Neuronal stem cell (in vitro differentiated cells): ENCODE results near the gene JAKMIP1.

Source experiments
- DNase-seq: peaks from one replicate; pipeline ENCODE4 v3.0.0-alpha.2; 2013; ENCODE audit warnings: low spot score
- H2AFZ ChIP-seq: one replicate; pipeline ENCODE4 v1.6.1; 2013; ENCODE audit warnings: mild to moderate bottlenecking, low read length, inconsistent platforms
- H2AK5ac ChIP-seq: 2 replicates; pipeline ENCODE4 v1.6.1; 2013; ENCODE audit warnings: low read depth, mild to moderate bottlenecking, inconsistent platforms, low read length, moderate library complexity, mixed read lengths
- H2BK120ac ChIP-seq: 2 replicates; pipeline ENCODE4 v1.6.1; 2013; ENCODE audit warnings: low read depth, mild to moderate bottlenecking, inconsistent platforms, low read length, moderate library complexity, mixed read lengths
- H2BK12ac ChIP-seq: one replicate; pipeline ENCODE4 v1.6.1; 2013; ENCODE audit warnings: low read length, inconsistent platforms
- H2BK15ac ChIP-seq: 2 replicates; pipeline ENCODE4 v1.6.1; 2013; ENCODE audit warnings: mild to moderate bottlenecking, low read length, inconsistent platforms, mixed read lengths
- H2BK5ac ChIP-seq: one replicate; pipeline ENCODE4 v1.6.1; 2013; ENCODE audit warnings: inconsistent platforms, mild to moderate bottlenecking, low read length, moderate library complexity
- H3K14ac ChIP-seq: one replicate; pipeline ENCODE4 v1.6.1; 2013; ENCODE audit warnings: low read length, inconsistent platforms
- H3K18ac ChIP-seq: 2 replicates; pipeline ENCODE4 v1.6.1; 2013; ENCODE audit warnings: low read length, inconsistent platforms
- H3K23ac ChIP-seq: 2 replicates; pipeline ENCODE4 v1.6.1; 2013; ENCODE audit warnings: low read depth, mild to moderate bottlenecking, mixed read lengths, low read length, inconsistent platforms; ENCODE audit not compliant: poor library complexity
- H3K27ac ChIP-seq: replicated peaks from 3 replicates; pipeline ENCODE4 v1.5.1; 2013; ENCODE audit warnings: low read length, inconsistent platforms
- H3K27me3 ChIP-seq, 3 experiments: 2 replicates each; pipeline ENCODE4 v1.6.1; 2013; ENCODE audit warnings: low read length in 3 of 3, mild to moderate bottlenecking in 2 of 3, inconsistent platforms in 1 of 3, low read depth in 1 of 3, mixed read lengths in 1 of 3, moderate library complexity in 1 of 3; ENCODE audit not compliant: control insufficient read depth in 3 of 3, insufficient read depth in 3 of 3
- H3K36me3 ChIP-seq, 2 donors: replicated peaks in 1 of 2; 2 replicates each; pipeline ENCODE4 v1.6.1; 2013; ENCODE audit warnings: low read length in 2 of 2; ENCODE audit not compliant: control insufficient read depth in 2 of 2, insufficient read depth in 2 of 2
- H3K4ac ChIP-seq: 2 replicates; pipeline ENCODE4 v1.6.1; 2013; ENCODE audit warnings: inconsistent platforms, mild to moderate bottlenecking, low read length, moderate library complexity
- H3K4me1 ChIP-seq, 2 donors: 1 replicate in 1 of 2; 2 replicates in 1 of 2; pipeline ENCODE4 v1.6.1; 2013; ENCODE audit warnings: low read length in 2 of 2, low read depth in 1 of 2; ENCODE audit not compliant: control insufficient read depth in 2 of 2, insufficient read depth in 1 of 2
- H3K4me2 ChIP-seq: one replicate; pipeline ENCODE4 v1.6.1; 2013; ENCODE audit warnings: mild to moderate bottlenecking, low read length, inconsistent platforms; ENCODE audit not compliant: insufficient read depth, poor library complexity, severe bottlenecking
- H3K4me3 ChIP-seq, 2 donors: 2 replicates each; pipeline ENCODE4 v1.5.1; 2013; ENCODE audit warnings: low read length in 2 of 2, mild to moderate bottlenecking in 2 of 2, inconsistent platforms in 1 of 2, moderate library complexity in 1 of 2
- H3K79me1 ChIP-seq: one replicate; pipeline ENCODE4 v1.6.1; 2013; ENCODE audit warnings: low read depth, mild to moderate bottlenecking, inconsistent platforms, low read length, moderate library complexity
- H3K9ac ChIP-seq: one replicate; pipeline ENCODE4 v1.6.1; 2013; ENCODE audit warnings: mild to moderate bottlenecking, low read depth, low read length, inconsistent platforms; ENCODE audit not compliant: poor library complexity
- H3K9me3 ChIP-seq, 2 donors: replicated peaks in 1 of 2; 2 replicates each; pipeline versions ENCODE3 to v1.6.1; 2013; ENCODE audit warnings: low read length in 2 of 2, mild to moderate bottlenecking in 2 of 2, inconsistent platforms in 1 of 2, low read depth in 1 of 2, mixed read lengths in 1 of 2, moderate library complexity in 1 of 2; ENCODE audit not compliant: control insufficient read depth in 2 of 2, insufficient read depth in 1 of 2
- H4K8ac ChIP-seq: one replicate; pipeline ENCODE4 v1.6.1; 2013; ENCODE audit warnings: low read depth, mild to moderate bottlenecking, inconsistent platforms, low read length, moderate library complexity
- H4K91ac ChIP-seq: one replicate; pipeline ENCODE4 v1.6.1; 2013; ENCODE audit warnings: low read length, low read depth, mild to moderate bottlenecking, inconsistent platforms; ENCODE audit not compliant: poor library complexity
- WGBS, 2 donors: extraction: QIAGEN DNeasy Blood & Tissue Kit; methylation state at CpG; one replicate each; pipeline ENCODE4 v1.1.7; 2013; ENCODE audit warnings: missing lambda C conversion rate in 2 of 2, mixed read lengths in 1 of 2; ENCODE audit not compliant: insufficient read length in 2 of 2, insufficient replicate concordance in 1 of 2; ENCODE audit errors: extremely low coverage in 2 of 2; 5-methylcytosine and 5-hydroxymethylcytosine counted together

Gene JAKMIP1

GRCh38 chr4:6154875-6155274 is 45.5 kb downstream of the JAKMIP1 start:
- Histone ChIP-seq H3K14ac (no peak overlapping the region), H2BK15ac (no peak overlapping the region), H2BK12ac (no peak overlapping the region), H3K9me3 (no peaks in the 10 kb centered on the region), H2BK5ac (no peak overlapping the region), H3K4me3 (no peak overlapping the region), H2AK5ac (no peak overlapping the region), H3K9ac (no peak overlapping the region), H3K36me3 (no peaks in the 10 kb centered on the region), H3K79me1 (no peaks in the 10 kb centered on the region), H3K27me3 (peaks cover 0 to 33% (median 0%) of the 10 kb centered on the region in 3 experiments), H3K4ac (no peak overlapping the region), H3K4me1 (peaks cover 0 to 8% of the 10 kb centered on the region in 2 donors), H2BK120ac (no peak overlapping the region), H3K23ac (no peak overlapping the region), H4K8ac (no peak overlapping the region), H3K18ac (peak overlapping the region; percentile 54), H2AFZ (no peak overlapping the region), H3K27ac (no peak overlapping the region), H3K4me2 (no peak overlapping the region), H4K91ac (no peak overlapping the region)
- DNase-seq, result no peak
- WGBS, 2 donors, result no CpG with 5 or more reads among the region's 9 CpGs

- H3K4ac ChIP-seq, result no peak overlapping the region
- no peak overlapping the region for H3K9ac ChIP-seq
- peak overlapping the region; percentile 71 for H3K18ac ChIP-seq
- H2AFZ ChIP-seq, result no peak overlapping the region
- H3K4me3 ChIP-seq, result no peak overlapping the region
- H3K27ac ChIP-seq, result no peak overlapping the region
- H3K23ac ChIP-seq, result peak overlapping the region; percentile 89
- no peak overlapping the region for H2BK15ac ChIP-seq
- no peak overlapping the region for H3K4me2 ChIP-seq
- WGBS, 2 donors, result no CpG with 5 or more reads among the region's 7 CpGs
- H2BK12ac ChIP-seq, result no peak overlapping the region
- DNase-seq, result no peak
- H2BK5ac ChIP-seq, result no peak overlapping the region
- no peak overlapping the region for H2BK120ac ChIP-seq
- peaks cover 0 to 8% of the 10 kb centered on the region in 2 donors for H3K4me1 ChIP-seq
- H4K8ac ChIP-seq, result no peak overlapping the region
- no peaks in the 10 kb centered on the region for H3K9me3 ChIP-seq
- H3K79me1 ChIP-seq, result no peaks in the 10 kb centered on the region
- no peaks in the 10 kb centered on the region for H3K36me3 ChIP-seq
- peaks cover 0 to 33% (median 0%) of the 10 kb centered on the region in 3 experiments for H3K27me3 ChIP-seq
- no peak overlapping the region for H4K91ac ChIP-seq
- H2AK5ac ChIP-seq, result no peak overlapping the region
- no peak overlapping the region for H3K14ac ChIP-seq
These were observed 46.5 kb downstream of the JAKMIP1 start for GRCh38 chr4:6153874-6154273.

DNA sequence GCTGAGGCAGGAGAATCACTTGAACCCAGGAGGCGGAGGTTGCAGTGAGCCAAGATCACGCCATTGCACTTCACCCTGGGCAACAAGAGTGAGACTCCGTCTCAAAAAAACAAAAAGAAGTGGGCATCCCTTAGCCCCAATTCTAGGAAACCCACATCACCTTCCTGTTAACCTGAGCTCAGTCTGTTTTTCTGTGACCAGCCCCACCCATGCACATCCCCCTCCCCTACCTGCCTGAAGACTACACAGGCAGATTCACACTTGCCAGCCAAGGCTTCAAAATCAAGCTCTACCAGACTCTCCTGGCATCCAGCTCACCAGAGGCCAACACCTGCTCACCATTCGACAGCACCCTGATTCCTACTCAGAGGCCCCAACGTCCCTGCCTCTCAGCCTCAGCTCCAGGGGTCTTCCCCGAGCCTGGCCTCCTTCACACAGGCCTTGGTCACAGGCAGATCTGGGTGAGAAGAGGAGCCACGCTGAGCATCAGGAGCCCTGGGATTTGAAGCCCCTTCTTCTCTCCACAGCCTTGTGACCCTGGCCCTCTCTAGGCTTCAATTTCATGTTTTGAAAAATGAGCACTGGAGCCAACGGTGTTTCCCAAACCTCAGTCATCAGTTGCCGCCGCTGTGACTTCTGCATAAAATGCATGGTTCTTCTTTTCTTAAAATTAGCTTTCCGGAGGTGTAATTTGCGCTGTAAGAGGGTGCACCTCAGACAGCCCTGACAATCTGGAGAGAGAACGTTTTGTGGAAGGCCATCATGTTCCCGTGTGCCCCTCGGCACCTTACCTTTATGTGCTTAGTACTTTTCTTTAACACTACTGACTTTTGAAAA is 47.3 kb downstream of the JAKMIP1 start:
- Histone ChIP-seq H2AFZ (no peak overlapping the region), H3K4me1 (peaks cover 0 to 8% of the 10 kb centered on the region in 2 donors), H2AK5ac (no peak overlapping the region), H4K8ac (no peak overlapping the region), H4K91ac (no peak overlapping the region), H3K36me3 (no peaks in the 10 kb centered on the region), H3K9me3 (no peaks in the 10 kb centered on the region), H2BK120ac (no peak overlapping the region), H3K27ac (no peak overlapping the region), H3K79me1 (no peaks in the 10 kb centered on the region), H3K4me2 (no peak overlapping the region), H3K4me3 (no peak overlapping the region), H3K23ac (no peak overlapping the region), H2BK5ac (no peak overlapping the region), H3K27me3 (peaks cover 0 to 33% (median 0%) of the 10 kb centered on the region in 3 experiments), H3K14ac (no peak overlapping the region), H2BK15ac (no peak overlapping the region), H3K4ac (no peak overlapping the region), H3K18ac (peak overlapping the region; percentile 36), H3K9ac (no peak overlapping the region), H2BK12ac (no peak overlapping the region)
- DNase-seq, result no peak
- WGBS, 2 donors, result no CpG with 5 or more reads among the region's 15 CpGs

GRCh38 chr4:6150046-6150735 is 50.2 kb downstream of the JAKMIP1 start:
- H4K8ac ChIP-seq, result no peak overlapping the region
- no peaks in the 10 kb centered on the region for H3K9me3 ChIP-seq

More at GRCh38 chr4:6150046-6150735, 50.2 kb downstream of the JAKMIP1 start:
- no peak overlapping the region for H3K14ac ChIP-seq
- no peak overlapping the region for H3K27ac ChIP-seq
- no peak overlapping the region for H3K9ac ChIP-seq
- no peak for DNase-seq
- H3K4me3 ChIP-seq, result no peak overlapping the region
- H3K23ac ChIP-seq, result no peak overlapping the region
- peaks cover 0 to 22% (median 0%) of the 10 kb centered on the region in 3 experiments for H3K27me3 ChIP-seq
- H2BK12ac ChIP-seq, result no peak overlapping the region
- no peak overlapping the region for H3K4ac ChIP-seq
- H3K4me1 ChIP-seq, result peaks cover 0 to 8% of the 10 kb centered on the region in 2 donors
- no CpG with 5 or more reads among the region's 18 CpGs for WGBS, 2 donors
- no peaks in the 10 kb centered on the region for H3K36me3 ChIP-seq
- no peaks in the 10 kb centered on the region for H3K79me1 ChIP-seq
- no peak overlapping the region for H2BK120ac ChIP-seq
- H2BK15ac ChIP-seq, result no peak overlapping the region
- no peak overlapping the region for H4K91ac ChIP-seq
- H3K18ac ChIP-seq, result no peak overlapping the region
- no peak overlapping the region for H2AFZ ChIP-seq
- H2AK5ac ChIP-seq, result no peak overlapping the region
- no peak overlapping the region for H3K4me2 ChIP-seq
- H2BK5ac ChIP-seq, result no peak overlapping the region
